K562 (cell line): Measurements from ENCODE around the gene BRPF1. TPM values are rescaled to one million over a fixed set of nuclear protein-coding genes. Genes with fewer than 3 reads are reported as not detected.

ENCODE experiments used
- BCLAF1 ChIP-seq, 2 experiments: fragments of 450-650 bp in 1 of 2; IDR thresholded peaks; 2 replicates each; pipeline ENCODE4 v1.6.1; 2011 to 2017; ENCODE audit warnings: low read depth in 2 of 2, antibody characterized with exemption in 1 of 2, borderline replicate concordance in 1 of 2, low read length in 1 of 2, mild to moderate bottlenecking in 1 of 2, mixed read lengths in 1 of 2; ENCODE audit not compliant: control insufficient read depth in 1 of 2
- DIDO1 ChIP-seq: fragments of 450-650 bp; IDR thresholded peaks from 2 replicates; pipeline ENCODE4 v1.6.1; 2016; ENCODE audit warnings: low read depth, missing biosample characterization, missing genetic modification characterization
- E2F1 ChIP-seq: sonication (generic); formaldehyde crosslinking; IDR thresholded peaks from 2 replicates; pipeline ENCODE4 v1.8.1; 2023; ENCODE audit warnings: mild to moderate bottlenecking, missing genetic modification reagents, moderate library complexity
- FOXA3 ChIP-seq, 2 experiments: fragments of 450-650 bp in 1 of 2; sonication (generic) in 1 of 2; formaldehyde crosslinking; IDR thresholded peaks in 1 of 2; conservative IDR thresholded peaks in 1 of 2; 2 replicates each; pipeline versions ENCODE4 v1.4.0 to v1.8.0; 2020 to 2022; ENCODE audit warnings: mild to moderate bottlenecking in 2 of 2, missing genetic modification reagents in 1 of 2
- HDAC6 ChIP-seq: IDR thresholded peaks from 2 replicates; pipeline ENCODE4 v1.6.1; 2012; ENCODE audit warnings: low read depth, mild to moderate bottlenecking, control low read depth, inconsistent platforms, low read length, moderate library complexity
- KDM5B ChIP-seq: fragments of 200-600 bp; sonication (generic); IDR thresholded peaks from 2 replicates; pipeline ENCODE4 v1.6.1; 2012; ENCODE audit warnings: low read depth, mild to moderate bottlenecking, moderate library complexity, low read length, control low read depth, inconsistent platforms; ENCODE audit not compliant: insufficient replicate concordance
- MBD2 ChIP-seq: sonication (generic); IDR thresholded peaks from 2 replicates; pipeline ENCODE4 v1.6.1; 2016; ENCODE audit warnings: low read depth, borderline replicate concordance
- POLR3A ChIP-seq: IDR thresholded peaks from 2 replicates; pipeline ENCODE4 v1.6.1; 2011; ENCODE audit warnings: borderline replicate concordance, mild to moderate bottlenecking, moderate library complexity; ENCODE audit not compliant: insufficient read length, insufficient read depth; ENCODE audit errors: extremely low read depth
- SMARCE1 ChIP-seq: fragments of 450-650 bp; IDR thresholded peaks from 2 replicates; pipeline ENCODE4 v1.7.1; 2016; ENCODE audit warnings: mild to moderate bottlenecking
- TAL1 ChIP-seq: fragments of 450-650 bp; IDR thresholded peaks from 2 replicates; pipeline ENCODE4 v1.6.1; 2016; ENCODE audit warnings: mild to moderate bottlenecking
- TOE1 ChIP-seq, 2 experiments: fragments of 450-650 bp in 1 of 2; sonication (generic) in 1 of 2; formaldehyde crosslinking in 1 of 2; IDR thresholded peaks; 2 replicates each; pipeline versions ENCODE4 v1.7.1 to v1.8.0; 2016 to 2022; ENCODE audit warnings: borderline replicate concordance in 2 of 2, mild to moderate bottlenecking in 2 of 2, antibody characterized with exemption in 1 of 2, inconsistent platforms in 1 of 2, low read depth in 1 of 2, missing genetic modification reagents in 1 of 2, moderate library complexity in 1 of 2
- YY1 ChIP-seq, 3 experiments: IDR thresholded peaks; 2 replicates each; pipeline ENCODE4 v1.6.1; 2011; ENCODE audit warnings: low read length in 2 of 3, mild to moderate bottlenecking in 2 of 3, moderate library complexity in 2 of 3, borderline replicate concordance in 1 of 3, control low read depth in 1 of 3, low read depth in 1 of 3; ENCODE audit not compliant: insufficient read depth in 3 of 3, insufficient replicate concordance in 2 of 3, control insufficient read depth in 1 of 3, insufficient read length in 1 of 3; ENCODE audit errors: extremely low read depth in 1 of 3
- ZNF384 ChIP-seq: IDR thresholded peaks from 2 replicates; pipeline ENCODE4 v1.6.1; 2012; ENCODE audit warnings: low read depth, low read length, improper control_type of control experiment
- ZNF41 ChIP-seq: fragments of 250-450 bp; sonication (Bioruptor Pico); conservative IDR thresholded peaks from 2 replicates; pipeline ENCODE4 v1.4.0; 2020; ENCODE audit warnings: mild to moderate bottlenecking
- ZNF551 ChIP-seq: fragments of 250-450 bp; sonication (Bioruptor Pico); IDR thresholded peaks from 2 replicates; pipeline ENCODE4 v1.5.0; 2021; ENCODE audit warnings: mild to moderate bottlenecking, moderate library complexity
- ZNF589 ChIP-seq: fragments of 200-800 bp; sonication (Bioruptor generic); IDR thresholded peaks from 2 replicates; pipeline ENCODE4 v1.6.1; 2016; ENCODE audit warnings: low read depth, missing genetic modification characterization, missing compliant biosample characterization
- polyA plus RNA-seq, 8 experiments: library from polyadenylated mRNA; depleted of rRNA in 4 of 8; stranded (reverse) in 5 of 8; unstranded in 3 of 8; fragments of >200 nt; fragmentation: Nextera tagmentation in 2 of 8; fragmentation: Illumina TruSeq in 1 of 8; extraction: Ambion mirVana in 2 of 8; extraction: Trizol in 1 of 8; gene quantifications; 2 replicates each; pipeline versions ENCODE4 v1.2.1 to v1.2.3, GENCODE V29; 2011 to 2014; ENCODE audit warnings: inconsistent platforms in 1 of 8, missing spikeins in 1 of 8
- total RNA-seq, 7 experiments: library from RNA; depleted of rRNA in 6 of 7; stranded (reverse); fragments of >200 nt in 6 of 7; fragmentation: Illumina TruSeq in 2 of 7; extraction: Trizol in 2 of 7; gene quantifications; 2 replicates each; pipeline versions ENCODE4 v1.2.1 to v1.2.3, GENCODE V29; 2011 to 2021; ENCODE audit warnings: low replicate concordance in 1 of 7
- TF ChIP-seq, protein P1 (sequence below): fragments of 450-650 bp; IDR thresholded peaks from one replicate; pipeline ENCODE4 v1.6.1; 2018; ENCODE audit warnings: mild to moderate bottlenecking, moderate library complexity; ENCODE audit not compliant: partially characterized antibody

BRPF1 gene
- total and polyA plus RNA-seq, 9 of the 15 experiments (the other 6 are each of a cell fraction or from before 2014, with no cell fraction given), result 1.1 to 40.2 (median 23.5) TPM

DNA sequence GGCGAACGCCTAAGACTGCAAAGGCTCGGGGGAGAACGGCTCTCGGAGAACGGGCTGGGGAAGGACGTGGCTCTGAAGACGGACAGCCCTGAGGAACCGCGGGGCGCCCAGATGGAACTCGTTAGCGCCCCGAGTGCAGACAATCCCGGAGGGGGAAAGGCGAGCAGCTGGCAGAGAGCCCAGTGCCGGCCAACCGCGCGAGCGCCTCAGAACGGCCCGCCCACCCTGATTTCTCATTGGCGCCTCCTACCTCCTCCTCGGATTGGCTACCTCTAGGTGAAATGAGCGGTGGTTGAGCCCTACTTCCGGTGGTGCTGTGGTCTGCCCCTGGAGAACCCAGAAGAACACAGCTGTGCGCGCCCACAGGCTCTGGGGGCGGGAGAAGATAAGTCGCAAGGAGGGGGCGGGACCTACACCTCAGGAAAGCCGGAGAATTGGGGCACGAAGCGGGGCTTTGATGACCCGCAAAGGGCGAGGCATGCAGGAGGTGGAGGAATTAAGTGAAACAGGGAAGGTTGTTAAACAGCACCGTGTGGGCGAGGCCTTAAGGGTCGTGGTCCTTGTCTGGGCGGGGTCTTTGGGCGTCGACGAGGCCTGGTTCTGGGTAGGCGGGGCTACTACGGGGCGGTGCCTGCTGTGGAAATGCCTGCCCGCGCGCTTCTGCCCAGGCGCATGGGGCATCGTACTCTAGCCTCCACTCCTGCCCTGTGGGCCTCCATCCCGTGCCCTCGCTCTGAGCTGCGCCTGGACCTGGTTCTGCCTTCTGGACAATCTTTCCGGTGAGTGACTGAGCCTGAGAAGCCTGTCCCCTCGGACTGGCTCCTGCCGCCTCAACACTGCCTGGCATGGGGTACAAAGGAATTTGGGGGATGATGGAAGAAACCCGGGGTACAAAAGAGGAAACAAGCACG, 18.4 kb downstream of the BRPF1 start, which contains the start of gene OGG1 (continued):
- no peak for TF ChIP-seq POLR3A
- peak; percentile 95 for TF ChIP-seq E2F1 (CRISPR knock-in tag)
- no peak for TF ChIP-seq ZNF41 (CRISPR knock-in tag)
- TF ChIP-seq FOXA3 (CRISPR knock-in tag; conservative IDR thresholded peaks at IDR 0.05 in 1 of 2, IDR thresholded peaks at IDR 0.05 in 1 of 2), result no peak
- TF ChIP-seq ZNF551, result no peak
- peak; percentile 81 for TF ChIP-seq MBD2
- peak; percentile 53; the same call in 1 of the 2 replicates for TF ChIP-seq TOE1 (IDR thresholded peaks at IDR 0.05; ENCODE audit: borderline replicate concordance)
- no peak for TF ChIP-seq TOE1 (CRISPR knock-in tag; IDR thresholded peaks at IDR 0.05; ENCODE audit: borderline replicate concordance, low read depth)
- TF ChIP-seq, protein P1, sequence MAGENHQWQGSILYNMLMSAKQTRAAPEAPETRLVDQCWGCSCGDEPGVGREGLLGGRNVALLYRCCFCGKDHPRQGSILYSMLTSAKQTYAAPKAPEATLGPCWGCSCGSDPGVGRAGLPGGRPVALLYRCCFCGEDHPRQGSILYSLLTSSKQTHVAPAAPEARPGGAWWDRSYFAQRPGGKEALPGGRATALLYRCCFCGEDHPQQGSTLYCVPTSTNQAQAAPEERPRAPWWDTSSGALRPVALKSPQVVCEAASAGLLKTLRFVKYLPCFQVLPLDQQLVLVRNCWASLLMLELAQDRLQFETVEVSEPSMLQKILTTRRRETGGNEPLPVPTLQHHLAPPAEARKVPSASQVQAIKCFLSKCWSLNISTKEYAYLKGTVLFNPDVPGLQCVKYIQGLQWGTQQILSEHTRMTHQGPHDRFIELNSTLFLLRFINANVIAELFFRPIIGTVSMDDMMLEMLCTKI, result no peak
- peak; percentile 54 for TF ChIP-seq SMARCE1
- no peak for TF ChIP-seq DIDO1 (tag)
- TF ChIP-seq KDM5B, result peak; percentile 80
- no peak for TF ChIP-seq TAL1
- peak in 1 of 3 experiments; percentile 47 for TF ChIP-seq YY1 (IDR thresholded peaks at IDR 0.05; ENCODE audit: borderline replicate concordance in 1 of 3, control insufficient read depth in 1 of 3, extremely low read depth in 1 of 3, insufficient read depth in 3 of 3, insufficient read length in 1 of 3, insufficient replicate concordance in 2 of 3, low read depth in 1 of 3, low read length in 2 of 3)
- no peak for TF ChIP-seq ZNF589 (CRISPR knock-in tag)
- TF ChIP-seq HDAC6, result no peak
- peak in 1 of 2 experiments; percentile 1; a peak in 1 of 4 replicates for TF ChIP-seq BCLAF1 (IDR thresholded peaks at IDR 0.05; ENCODE audit: borderline replicate concordance in 1 of 2, control insufficient read depth in 1 of 2, low read depth in 2 of 2, low read length in 1 of 2)
- no peak for TF ChIP-seq ZNF384
